ENCODE data around the gene TBXAS1.

DNA sequence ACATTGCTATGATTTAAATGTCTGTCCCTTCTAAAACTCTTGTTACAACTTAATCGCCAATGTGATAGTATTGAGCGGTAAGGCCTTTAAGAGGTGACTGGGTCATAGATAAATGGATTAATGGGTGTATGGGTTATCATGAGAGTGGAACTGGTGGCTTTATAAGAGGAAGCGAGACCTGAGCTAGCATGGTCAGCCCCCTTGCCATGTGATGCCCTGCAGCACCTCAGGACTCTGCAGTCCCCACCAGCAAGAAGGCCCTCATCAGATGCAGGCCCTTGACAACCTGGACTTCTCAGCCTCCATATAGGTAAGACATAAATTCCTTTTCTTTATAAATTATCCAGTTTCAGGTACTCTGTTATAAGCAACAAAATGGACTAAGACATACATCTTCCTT, 218.1 kb downstream of the TBXAS1 start:
- no peak for TF ChIP-seq BHLHE40 (IDR thresholded peaks at IDR 0.05; ENCODE audit: borderline replicate concordance)
- TF ChIP-seq SP1 (IDR thresholded peaks at IDR 0.05), result no peak
- TF ChIP-seq FOXM1 (IDR thresholded peaks at IDR 0.05; ENCODE audit: borderline replicate concordance), result no peak
- no peak for TF ChIP-seq SUZ12 (IDR thresholded peaks at IDR 0.05)
- TF ChIP-seq, protein P1, sequence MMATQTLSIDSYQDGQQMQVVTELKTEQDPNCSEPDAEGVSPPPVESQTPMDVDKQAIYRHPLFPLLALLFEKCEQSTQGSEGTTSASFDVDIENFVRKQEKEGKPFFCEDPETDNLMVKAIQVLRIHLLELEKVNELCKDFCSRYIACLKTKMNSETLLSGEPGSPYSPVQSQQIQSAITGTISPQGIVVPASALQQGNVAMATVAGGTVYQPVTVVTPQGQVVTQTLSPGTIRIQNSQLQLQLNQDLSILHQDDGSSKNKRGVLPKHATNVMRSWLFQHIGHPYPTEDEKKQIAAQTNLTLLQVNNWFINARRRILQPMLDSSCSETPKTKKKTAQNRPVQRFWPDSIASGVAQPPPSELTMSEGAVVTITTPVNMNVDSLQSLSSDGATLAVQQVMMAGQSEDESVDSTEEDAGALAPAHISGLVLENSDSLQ (IDR thresholded peaks at IDR 0.05), result no peak
- no peak for TF ChIP-seq TARDBP (IDR thresholded peaks at IDR 0.05)
- no peak for TF ChIP-seq HDGF (IDR thresholded peaks at IDR 0.05; ENCODE audit: borderline replicate concordance)
- no peak for TF ChIP-seq ZNF384 (IDR thresholded peaks at IDR 0.05)
- no peak for TF ChIP-seq NFRKB (IDR thresholded peaks at IDR 0.05)
- no peak for TF ChIP-seq L3MBTL2 (conservative IDR thresholded peaks at IDR 0.05)
- no peak for TF ChIP-seq CTBP1 (IDR thresholded peaks at IDR 0.05; ENCODE audit: borderline replicate concordance)
- no peak for TF ChIP-seq LEF1 (IDR thresholded peaks at IDR 0.05; ENCODE audit: borderline replicate concordance)
- TF ChIP-seq ELF4 (IDR thresholded peaks at IDR 0.05), result no peak
- no peak for TF ChIP-seq FOXA1 (IDR thresholded peaks at IDR 0.05)

Measured in HEK293T (cell line).